ENCODE results near the gene ESD. TPM values are rescaled to one million over a fixed set of nuclear protein-coding genes. Genes with fewer than 3 reads are reported as not detected.
A peak's percentile ranks its signal among the peaks of the same experiment; 100 is the strongest.

ESD gene
- total and polyA plus RNA-seq, 2 donors (not counting 3 experiments of a cell fraction or from before 2014, with no cell fraction given), result 45.3 to 81.1 TPM

DNA sequence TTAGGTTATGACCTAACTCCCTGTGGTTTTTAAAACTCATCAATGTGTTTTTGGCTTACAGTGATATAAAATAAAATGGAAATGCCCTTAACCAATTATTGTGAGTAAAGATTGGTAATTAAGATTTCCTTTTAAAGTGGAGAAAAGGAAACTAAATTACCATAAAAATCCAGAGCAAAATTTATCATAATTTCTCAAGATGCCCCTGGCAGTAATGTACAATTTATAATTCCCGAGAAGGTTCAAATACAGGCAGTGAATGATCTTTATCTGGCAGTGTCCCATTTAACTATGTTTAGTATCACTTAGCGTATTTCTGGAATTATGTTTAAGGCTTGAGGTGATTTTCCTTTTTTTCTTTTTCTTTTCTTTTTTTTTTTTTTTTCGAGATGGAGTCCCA, 61.5 kb downstream of the ESD start:
- Histone ChIP-seq H3K9me1 (replicated peaks; ENCODE audit: control insufficient read depth, extremely low read depth, insufficient read depth, low read length) (no peaks in the 10 kb centered on the region), H3K79me2 (ENCODE audit: control insufficient read depth, insufficient read depth, low read length) (no peaks in the 10 kb centered on the region), H3K27me3 (ENCODE audit: control insufficient read depth in 2 of 2, insufficient read depth in 2 of 2, low read length in 2 of 2) (no peaks in the 10 kb centered on the region), H3K9ac (replicated peaks; ENCODE audit: extremely low read depth, insufficient read depth, low read length) (no peak overlapping the region), H3K36me3 (ENCODE audit: control insufficient read depth in 2 of 2, extremely low read depth in 1 of 2, insufficient read depth in 2 of 2, low read length in 2 of 2) (peaks cover 4 to 6% of the 10 kb centered on the region in 2 experiments), H3K27ac (ENCODE audit: insufficient read depth, low read depth, low read length) (no peak overlapping the region), H3K4me1 (ENCODE audit: control insufficient read depth, extremely low read depth, insufficient read depth, low read length) (no peaks in the 10 kb centered on the region), H2AFZ (ENCODE audit: low read depth, low read length) (no peak overlapping the region), H4K20me1 (replicated peaks; ENCODE audit: control insufficient read depth, extremely low read depth, insufficient read depth, low read length) (no peaks in the 10 kb centered on the region), H3K4me2 (ENCODE audit: insufficient read depth, low read length) (no peak overlapping the region), H3K4me3 (replicated peaks in 1 of 3; ENCODE audit: insufficient read depth in 1 of 3, low read depth in 1 of 3, low read length in 3 of 3) (no peak overlapping the region), H3K9me3 (replicated peaks; ENCODE audit: control insufficient read depth, insufficient read depth, low read length) (no peaks in the 10 kb centered on the region)
- dilution Hi-C loops (cut with MboI; ENCODE audit: extremely low pct_ligation_motif_present, low sequenced_read_pairs), result no loop called here
- DNase-seq (ENCODE audit: low read depth, low spot score) (no peak), FAIRE-seq (peak; percentile 28)
- CTCF ChIA-PET, result interaction anchor here (1.3 to 2.5 kb wide), 2 partner anchors 15 to 184 kb away, joined by 3 to 9 read pairs; no protein-coding TSS in a partner anchor
- BruUV-seq (replicated peaks), result no TSS peak
- POLR2A ChIA-PET, result no interaction called here
- TF ChIP-seq, protein P1, sequence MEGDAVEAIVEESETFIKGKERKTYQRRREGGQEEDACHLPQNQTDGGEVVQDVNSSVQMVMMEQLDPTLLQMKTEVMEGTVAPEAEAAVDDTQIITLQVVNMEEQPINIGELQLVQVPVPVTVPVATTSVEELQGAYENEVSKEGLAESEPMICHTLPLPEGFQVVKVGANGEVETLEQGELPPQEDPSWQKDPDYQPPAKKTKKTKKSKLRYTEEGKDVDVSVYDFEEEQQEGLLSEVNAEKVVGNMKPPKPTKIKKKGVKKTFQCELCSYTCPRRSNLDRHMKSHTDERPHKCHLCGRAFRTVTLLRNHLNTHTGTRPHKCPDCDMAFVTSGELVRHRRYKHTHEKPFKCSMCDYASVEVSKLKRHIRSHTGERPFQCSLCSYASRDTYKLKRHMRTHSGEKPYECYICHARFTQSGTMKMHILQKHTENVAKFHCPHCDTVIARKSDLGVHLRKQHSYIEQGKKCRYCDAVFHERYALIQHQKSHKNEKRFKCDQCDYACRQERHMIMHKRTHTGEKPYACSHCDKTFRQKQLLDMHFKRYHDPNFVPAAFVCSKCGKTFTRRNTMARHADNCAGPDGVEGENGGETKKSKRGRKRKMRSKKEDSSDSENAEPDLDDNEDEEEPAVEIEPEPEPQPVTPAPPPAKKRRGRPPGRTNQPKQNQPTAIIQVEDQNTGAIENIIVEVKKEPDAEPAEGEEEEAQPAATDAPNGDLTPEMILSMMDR (IDR thresholded peaks at IDR 0.05; ENCODE audit: extremely low read depth in 1 of 2, insufficient read depth in 1 of 2, low read depth in 1 of 2, low read length in 2 of 2), result no peak
- no peak for TF ChIP-seq POLR2AphosphoS5 (IDR thresholded peaks at IDR 0.05; ENCODE audit: insufficient read depth, low read depth, low read length)
- TF ChIP-seq POLR2A (IDR thresholded peaks at IDR 0.05; ENCODE audit: low read depth, low read length), result no peak
- no peak for TF ChIP-seq EZH2 (IDR thresholded peaks at IDR 0.05; ENCODE audit: borderline replicate concordance, low read depth, low read length, severe bottlenecking)
- TF ChIP-seq GATA2 (IDR thresholded peaks at IDR 0.05; ENCODE audit: insufficient read depth, insufficient read length, low read depth, low read length), result no peak
- no peak for TF ChIP-seq MYC (IDR thresholded peaks at IDR 0.05; ENCODE audit: low read depth, low read length)
- TF ChIP-seq, protein P2, sequence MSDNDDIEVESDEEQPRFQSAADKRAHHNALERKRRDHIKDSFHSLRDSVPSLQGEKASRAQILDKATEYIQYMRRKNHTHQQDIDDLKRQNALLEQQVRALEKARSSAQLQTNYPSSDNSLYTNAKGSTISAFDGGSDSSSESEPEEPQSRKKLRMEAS (IDR thresholded peaks at IDR 0.05; ENCODE audit: insufficient read depth, insufficient read length), result no peak
- no peak for TF ChIP-seq FOS (IDR thresholded peaks at IDR 0.05; ENCODE audit: borderline replicate concordance, insufficient read depth, low read length)
- TF ChIP-seq JUN (IDR thresholded peaks at IDR 0.05; ENCODE audit: borderline replicate concordance, insufficient read depth, insufficient read length, low read depth), result no peak
- intact Hi-C loops (cut with micrococcal nuclease), result no loop called here

All from endothelial cell of umbilical vein (primary cell).